Left renal cortex interstitium (tissue), 4 donors: ENCODE measurements around the gene WWOX. TPM values are rescaled to one million over a fixed set of nuclear protein-coding genes. Genes with fewer than 3 reads are reported as not detected.
A peak's percentile ranks its signal among the peaks of the same experiment; 100 is the strongest.

Source experiments
- DNase-seq, 4 donors: peaks; one replicate each; pipeline ENCODE4 v3.0.0-alpha.2; 2013; ENCODE audit warnings: low read depth in 4 of 4, low spot score in 2 of 4, missing footprints in 1 of 4
- polyA plus RNA-seq, 4 donors: library from polyadenylated mRNA; unstranded; fragments of 120-200 nt; gene quantifications; one replicate each; pipeline ENCODE4 v1.2.1, GENCODE V29; 2013; ENCODE audit not compliant: insufficient read length in 4 of 4

Gene WWOX
- polyA plus RNA-seq, 4 donors = 32.7 to 42.3 (median 37.2) TPM

DNA sequence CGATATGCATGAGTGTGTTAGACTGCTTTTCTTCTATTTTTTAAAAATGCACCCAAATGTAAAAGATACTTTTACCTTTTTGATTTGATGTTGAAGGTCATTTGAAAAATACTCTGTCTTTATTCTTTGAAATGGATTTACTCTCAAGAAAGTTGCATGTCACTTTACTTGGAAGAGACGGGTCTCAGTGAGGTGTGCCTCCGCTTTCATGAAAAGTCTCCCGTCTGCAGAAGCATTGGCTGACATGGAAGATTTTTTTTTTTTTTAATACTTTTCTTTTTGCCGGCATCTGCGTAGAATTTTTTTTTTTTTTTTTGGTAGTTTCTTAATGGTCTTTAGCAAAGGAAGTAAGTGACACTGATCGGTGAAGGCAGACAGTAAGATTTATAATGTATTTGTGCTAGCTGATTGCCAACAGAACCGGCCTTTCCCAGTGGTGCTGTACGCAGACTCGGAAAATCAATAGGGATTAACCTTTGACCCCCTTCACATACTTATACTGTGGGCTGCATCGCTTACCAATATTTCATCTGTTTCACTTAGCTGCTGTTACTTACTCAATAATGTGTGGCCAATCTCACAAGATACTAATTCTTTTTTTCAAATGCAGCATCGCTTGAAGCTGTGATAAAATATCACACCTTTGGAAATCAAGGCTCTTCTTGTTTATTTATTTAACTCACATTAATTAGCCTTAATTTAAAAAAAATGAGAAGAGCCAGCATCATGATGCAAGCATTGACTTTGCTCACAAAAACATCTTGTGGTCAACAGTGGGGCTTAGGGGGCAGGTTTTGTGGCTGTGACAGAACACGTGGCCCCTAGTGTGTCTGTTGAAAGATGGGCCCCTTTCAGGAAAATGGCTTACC is 383.9 kb downstream of the WWOX start:
- no peak for DNase-seq

- no peak for DNase-seq
Observed at GRCh38 chr16:78484509-78485058, 385.1 kb downstream of the WWOX start.

DNA sequence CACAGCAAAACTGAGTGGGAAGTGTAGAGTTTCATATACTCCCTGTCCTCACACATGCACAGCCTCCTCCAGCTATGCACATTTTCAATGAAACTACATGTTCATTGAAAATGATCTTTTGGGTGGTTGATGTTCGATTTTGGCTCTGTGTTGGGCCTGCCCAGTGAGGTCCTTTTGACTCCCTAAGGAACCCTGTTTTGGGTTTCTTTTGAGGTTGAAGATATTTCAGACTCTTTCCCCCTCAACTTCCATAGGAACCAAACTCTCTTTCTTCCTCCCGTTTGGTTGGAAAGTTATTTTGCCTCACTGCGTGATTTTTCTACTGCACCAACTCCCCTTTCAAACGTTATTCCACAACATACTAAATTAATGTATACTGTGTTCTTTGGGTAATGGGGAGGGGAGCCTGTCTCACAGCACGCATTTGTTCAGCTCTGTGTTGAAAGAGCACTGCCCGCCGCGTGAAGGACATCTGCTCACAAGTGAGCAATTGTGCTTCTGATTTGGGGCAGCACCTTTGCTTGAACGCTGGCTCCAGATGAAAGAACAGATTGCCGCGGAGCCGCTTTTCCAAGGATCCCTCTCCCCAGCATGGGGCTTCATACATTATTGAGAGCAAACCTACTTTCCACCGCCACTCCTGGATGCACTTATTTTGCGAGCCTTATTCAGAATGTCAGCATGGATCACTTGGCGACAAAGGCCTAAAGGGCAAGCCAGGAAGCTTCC is 385.9 kb downstream of the WWOX start:
- DNase-seq = no peak

DNA sequence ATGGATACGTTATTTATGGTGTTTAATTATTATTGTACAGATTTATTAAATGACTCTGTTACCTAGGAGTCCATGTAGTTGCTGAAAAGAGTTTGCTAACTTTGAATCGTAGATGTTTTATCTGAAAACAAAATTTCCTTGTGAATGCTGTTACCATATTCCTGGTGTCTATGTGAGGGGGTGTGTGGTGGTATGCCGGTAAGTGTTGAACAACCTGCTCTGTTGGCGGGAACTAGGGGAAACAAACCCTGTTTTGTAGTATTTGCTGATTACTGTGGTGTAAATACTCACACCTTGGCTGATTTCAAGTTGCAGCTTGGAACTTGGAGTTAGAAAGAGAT is 386.4 kb downstream of the WWOX start:
- no peak for DNase-seq

DNA sequence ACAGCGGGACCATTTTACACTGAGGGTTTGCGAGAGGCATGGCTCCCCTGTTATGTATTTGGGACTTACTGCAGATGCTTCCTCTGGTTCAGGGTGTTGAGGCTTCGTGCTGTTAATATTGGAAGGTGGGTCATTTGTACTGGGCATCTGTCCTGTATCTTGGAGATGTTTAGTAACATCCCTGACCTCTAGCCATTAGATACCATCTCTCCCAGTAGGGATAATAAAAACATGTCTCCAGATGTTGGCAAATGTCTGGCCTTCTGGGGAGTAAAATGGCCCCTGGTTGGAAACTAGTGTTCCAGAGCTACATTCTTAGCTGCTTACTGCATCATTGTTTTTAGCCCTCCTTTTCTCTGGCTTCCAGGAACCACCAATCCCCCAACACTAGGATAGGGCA is 388.0 kb downstream of the WWOX start:
- DNase-seq = no peak

DNA sequence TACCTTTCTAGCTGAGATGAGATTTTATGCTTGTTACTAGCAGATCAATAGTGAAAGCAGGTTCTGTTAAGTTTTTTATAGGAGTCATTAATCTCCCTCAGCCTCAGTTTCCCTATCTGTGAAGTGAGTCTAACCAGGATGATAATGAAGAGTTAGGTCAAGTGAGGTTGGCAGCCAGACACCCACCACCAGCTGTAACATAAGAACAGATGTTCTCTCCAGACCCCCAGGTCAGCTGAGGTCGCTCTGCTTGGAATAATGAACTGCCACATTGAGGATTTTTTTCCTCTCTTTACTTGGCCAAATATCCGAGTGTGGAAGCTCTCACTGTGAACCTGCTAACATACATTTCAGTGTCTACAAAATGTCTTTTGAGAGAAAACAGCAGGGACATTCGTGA is 389.6 kb downstream of the WWOX start:
- DNase-seq = no peak

DNA sequence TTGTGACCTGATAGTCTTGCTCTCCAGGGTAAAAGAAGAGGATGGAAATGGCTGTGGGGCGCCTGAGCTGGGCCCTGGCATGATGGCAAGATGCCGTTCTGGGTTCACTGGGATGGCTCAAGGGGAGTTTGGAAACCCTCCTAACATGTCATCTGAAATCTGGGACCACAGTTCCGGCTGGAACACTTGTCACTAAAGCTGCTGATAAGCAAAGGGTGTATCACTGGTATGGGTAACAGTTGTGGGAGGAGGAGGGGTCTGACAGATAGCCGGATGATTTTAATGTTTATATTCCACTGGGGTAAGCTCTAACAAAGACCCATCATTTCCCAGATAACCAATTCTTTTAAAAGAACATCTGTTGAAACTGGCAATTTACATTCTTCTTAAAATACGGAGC is 390.2 kb downstream of the WWOX start:
- DNase-seq = no peak

DNA sequence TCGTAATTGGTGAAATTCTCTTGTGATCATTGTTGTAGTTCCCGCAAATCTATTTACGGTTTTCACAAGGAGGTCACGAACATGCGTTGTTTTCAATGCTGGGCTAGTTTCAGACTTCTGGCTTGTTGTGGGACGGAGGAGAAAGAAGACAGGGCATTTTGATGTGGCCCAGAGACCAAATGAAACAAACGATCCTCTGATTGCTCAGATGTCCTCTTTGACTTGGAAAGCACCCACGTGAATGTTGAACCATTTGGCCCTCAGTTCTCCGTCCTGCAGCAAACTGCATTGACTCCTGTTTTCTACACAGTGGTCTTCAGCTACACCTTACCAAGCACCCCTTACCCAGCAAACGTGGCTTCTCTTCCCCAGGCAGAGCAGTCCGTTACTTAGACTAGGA is 391.0 kb downstream of the WWOX start:
- no peak for DNase-seq

DNA sequence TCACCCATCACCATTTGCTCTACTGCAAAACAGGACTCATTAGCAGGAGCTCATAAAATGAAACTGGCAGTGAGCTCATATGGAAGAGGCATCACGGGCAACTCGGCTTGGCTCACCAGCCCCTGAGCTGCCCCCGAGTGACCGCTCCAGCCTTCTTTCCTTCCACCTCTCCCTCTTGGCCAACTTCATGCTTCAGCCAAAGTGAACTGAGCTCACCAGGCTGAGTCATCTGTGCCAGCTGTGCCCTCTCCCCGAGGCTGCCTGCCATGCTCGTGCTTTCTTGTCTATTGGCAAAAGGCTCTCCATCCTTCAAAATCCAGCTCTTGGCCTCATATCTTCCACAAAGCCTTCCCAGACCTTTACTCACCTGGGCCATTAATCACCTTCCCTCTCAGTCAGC is 391.4 kb downstream of the WWOX start:
- no peak for DNase-seq

GRCh38 chr16:78493573-78493972 is 394.1 kb downstream of the WWOX start:
- no peak for DNase-seq

- DNase-seq = no peak
Observed at GRCh38 chr16:78494105-78494504, 394.7 kb downstream of the WWOX start.

DNA sequence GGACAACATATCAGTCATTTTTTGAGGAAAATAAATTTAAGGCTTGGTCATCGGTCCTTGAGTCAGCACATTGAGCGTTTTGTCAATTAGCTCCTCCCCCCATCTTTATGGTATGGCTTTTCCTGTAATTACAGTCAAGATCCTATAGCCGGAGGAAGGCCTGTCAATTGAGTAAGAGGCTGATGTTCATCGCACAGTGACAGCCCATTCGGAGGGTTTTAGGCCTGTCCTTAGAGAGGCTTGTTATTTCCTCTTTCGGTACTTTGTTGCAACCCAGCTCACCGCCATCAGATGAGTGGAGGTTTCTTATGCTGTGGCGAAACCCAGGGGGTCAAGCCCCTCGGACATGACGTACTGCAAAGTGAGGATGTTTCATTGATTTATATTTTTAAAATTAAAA is 395.2 kb downstream of the WWOX start:
- no peak for DNase-seq

- DNase-seq = no peak
Observed at GRCh38 chr16:78496189-78496588, 396.7 kb downstream of the WWOX start.

GRCh38 chr16:78499399-78499798 is 399.9 kb downstream of the WWOX start:
- DNase-seq = no peak

- no peak for DNase-seq
Observed at GRCh38 chr16:78500659-78501270, 401.3 kb downstream of the WWOX start.

GRCh38 chr16:78501744-78502143 is 402.3 kb downstream of the WWOX start:
- DNase-seq = no peak

DNA sequence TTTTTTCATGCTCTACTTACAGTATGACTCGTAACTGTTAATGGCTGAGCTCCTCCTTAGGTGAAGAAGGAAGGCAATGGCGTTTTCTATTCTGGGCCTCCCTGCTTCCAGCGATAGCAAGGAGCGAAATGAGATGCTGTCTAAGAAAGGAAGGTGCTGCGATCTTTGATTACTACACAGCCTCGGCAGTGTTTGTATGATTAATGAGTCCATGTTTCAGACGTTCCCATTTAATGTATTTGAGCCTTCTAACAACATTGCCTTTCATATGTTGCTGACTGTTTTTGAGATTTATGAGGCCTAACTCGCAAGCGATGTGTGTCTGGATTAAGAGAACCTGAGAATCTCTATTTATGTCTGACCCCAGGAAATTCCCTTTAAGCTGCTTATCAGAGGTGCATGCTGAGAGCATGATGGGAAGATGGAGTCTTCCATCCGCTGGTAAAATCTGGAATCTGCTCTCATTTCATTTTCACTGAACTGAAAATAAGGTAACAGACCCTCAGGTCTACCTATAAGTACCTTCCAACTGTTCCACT is 403.4 kb downstream of the WWOX start:
- no peak for DNase-seq

- peak in 3 of 4 donors; percentile 54 to 72 (median 72) for DNase-seq
Observed at GRCh38 chr16:78503602-78504001, 404.1 kb downstream of the WWOX start.

- DNase-seq = no peak
Observed at GRCh38 chr16:78504401-78504851, 405.0 kb downstream of the WWOX start.

GRCh38 chr16:78505036-78505435 is 405.6 kb downstream of the WWOX start:
- DNase-seq = no peak
